ENCODE data around the gene RASGEF1B.
A peak's percentile ranks its signal among the peaks of the same experiment; 100 is the strongest.

RASGEF1B gene

DNA sequence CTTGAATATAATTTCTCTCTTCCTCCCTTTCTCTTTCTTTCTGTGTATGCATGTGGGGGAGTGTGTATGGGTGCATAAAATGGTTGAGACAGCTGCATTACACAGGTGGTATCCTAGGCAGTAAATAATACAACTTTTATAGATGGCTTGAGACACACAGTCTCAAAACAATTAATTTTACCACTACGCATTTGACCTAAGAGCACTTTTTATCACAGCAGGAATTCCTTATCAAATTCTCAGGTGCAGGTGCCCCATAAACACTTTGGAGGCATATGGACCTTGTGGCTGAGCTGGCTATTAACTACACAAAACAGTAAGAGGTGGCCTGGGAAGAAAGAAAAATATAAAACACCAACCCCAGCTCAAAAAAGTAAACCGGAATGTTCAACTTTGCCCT lies 91.3 kb downstream of the RASGEF1B start:
- DNase-seq, result peak; percentile 20

DNA sequence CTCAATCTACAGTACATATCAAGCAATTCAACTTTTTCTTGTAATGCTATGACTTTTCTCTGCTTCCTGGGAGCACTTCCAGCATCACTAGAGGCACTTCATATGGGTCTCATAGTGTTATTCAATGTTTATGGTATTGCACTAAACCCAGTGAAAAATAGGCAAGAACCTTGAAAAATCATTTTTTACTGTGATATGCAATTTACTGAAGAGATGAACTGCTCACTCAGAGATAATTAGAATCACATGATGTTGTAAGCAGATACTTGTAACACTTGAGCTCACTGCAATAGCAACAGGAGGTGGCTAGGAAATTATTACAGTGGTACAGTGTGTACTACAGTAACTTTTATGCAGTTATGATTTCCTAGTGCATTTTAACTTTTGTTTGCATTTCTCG lies 93.3 kb downstream of the RASGEF1B start:
- DNase-seq, result no peak

DNA sequence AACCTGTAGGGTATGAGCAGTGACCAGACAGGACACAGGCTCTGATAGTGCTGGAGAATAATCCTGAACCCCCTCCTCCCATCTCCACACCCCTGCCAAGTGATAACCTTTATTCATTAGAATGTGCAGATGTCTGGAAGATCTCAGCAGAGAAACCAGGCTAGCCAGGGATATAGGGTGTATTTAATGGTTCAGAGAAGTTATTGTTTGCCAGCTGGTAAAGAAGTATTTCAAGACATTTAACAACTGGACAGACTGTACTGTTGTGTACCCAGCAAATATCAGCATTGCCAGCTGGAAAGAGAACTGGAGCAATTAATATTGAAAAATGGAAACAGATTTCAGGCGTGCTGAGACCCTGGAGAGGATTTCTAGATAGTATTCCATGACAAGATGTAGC lies 94.5 kb downstream of the RASGEF1B start:
- no peak for DNase-seq

DNA sequence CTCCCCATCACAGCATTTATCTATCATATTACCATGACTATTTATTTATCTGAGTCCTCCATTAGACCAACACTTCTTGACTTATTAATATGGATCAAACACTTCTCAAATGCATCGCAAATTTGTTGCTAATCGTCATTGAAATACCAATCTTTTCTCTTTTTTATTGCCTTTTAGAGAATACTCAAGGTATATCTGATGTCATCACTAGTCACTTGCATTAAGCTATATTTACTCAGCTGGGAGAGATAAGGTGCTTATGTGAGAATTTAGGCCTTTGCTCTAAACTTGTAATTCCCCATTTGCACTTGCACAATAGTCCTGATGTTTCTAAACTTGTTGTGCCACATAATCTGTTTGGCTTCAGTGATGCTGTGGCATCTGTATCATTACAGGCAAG lies 95.0 kb downstream of the RASGEF1B start:
- no peak for DNase-seq

Data from NCI-H1417 treated with DMSO at 0.1 percent for 48 hours (cell line).